ENCODE data around the gene ERVW-1. TPM values are rescaled to one million over a fixed set of nuclear protein-coding genes. Genes with fewer than 3 reads are reported as not detected.
A peak's percentile ranks its signal among the peaks of the same experiment; 100 is the strongest.

The ERVW-1 gene
- total and polyA plus RNA-seq, 3 experiments from 2014 or later = not detected

GRCh38 chr7:92466682-92467081 lies 11.1 kb downstream of the ERVW-1 start:
- DNase-seq = no peak
- H3K27me3 Mint-ChIP-seq = no peaks in the 10 kb centered on the region
- no peaks in the 10 kb centered on the region for H3K27me3 ChIP-seq (ENCODE audit: insufficient read depth, low read length, poor library complexity, severe bottlenecking)
- H3K4me1 ChIP-seq (ENCODE audit: insufficient read depth, low read length) = no peaks in the 10 kb centered on the region
- no peak overlapping the region for H3K4me3 Mint-ChIP-seq
- no peak overlapping the region for H3K4me3 ChIP-seq (ENCODE audit: low read length)
- peaks cover 0 to 7% (median 3%) of the 10 kb centered on the region in 5 donors for H3K9me3 Mint-ChIP-seq
- peaks cover 0 to under 1% (median 0%) of the 10 kb centered on the region in 3 donors for H3K4me1 Mint-ChIP-seq
- H3K27ac ChIP-seq (ENCODE audit: low read depth, low read length) = no peak overlapping the region
- peaks cover 9 to 15% (median 10%) of the 10 kb centered on the region in 3 donors for H3K36me3 Mint-ChIP-seq
- ChIA-PET CTCF (no interaction called here), POLR2A (no interaction called here)
- no peaks in the 10 kb centered on the region for H3K36me3 ChIP-seq (ENCODE audit: insufficient read depth, low read length)
- no peak overlapping the region for H3K27ac Mint-ChIP-seq
- H3K9me3 ChIP-seq (ENCODE audit: low read length) = no peaks in the 10 kb centered on the region

- Histone ChIP-seq H3K4me3 (ENCODE audit: low read length) (no peak overlapping the region), H3K9me3 (ENCODE audit: low read length) (no peaks in the 10 kb centered on the region), H3K27ac (ENCODE audit: low read depth, low read length) (no peak overlapping the region), H3K4me1 (ENCODE audit: insufficient read depth, low read length) (no peaks in the 10 kb centered on the region), H3K36me3 (ENCODE audit: insufficient read depth, low read length) (no peaks in the 10 kb centered on the region), H3K27me3 (ENCODE audit: insufficient read depth, low read length, poor library complexity, severe bottlenecking) (no peaks in the 10 kb centered on the region)
- Mint-ChIP-seq H3K27ac (peak overlapping the region in 1 of 8 donors; percentile 4), H3K4me1 (peaks cover 0 to 2% (median 0%) of the 10 kb centered on the region in 3 donors), H3K36me3 (peaks cover 10 to 15% (median 13%) of the 10 kb centered on the region in 3 donors), H3K27me3 (no peaks in the 10 kb centered on the region), H3K9me3 (peaks cover 0 to 7% (median 3%) of the 10 kb centered on the region in 5 donors), H3K4me3 (no peak overlapping the region)
- POLR2A ChIA-PET = no interaction called here
- DNase-seq = no peak
- CTCF ChIA-PET = no interaction called here
These were observed 13.2 kb downstream of the ERVW-1 start for GRCh38 chr7:92464515-92464914.

GRCh38 chr7:92462560-92462959 lies 15.2 kb downstream of the ERVW-1 start:
- ChIA-PET CTCF (no interaction called here), POLR2A (no interaction called here)
- H3K36me3 Mint-ChIP-seq = peaks cover 2 to 18% (median 8%) of the 10 kb centered on the region in 3 donors
- Histone ChIP-seq H3K36me3 (ENCODE audit: insufficient read depth, low read length) (no peaks in the 10 kb centered on the region), H3K9me3 (ENCODE audit: low read length) (no peaks in the 10 kb centered on the region), H3K4me3 (ENCODE audit: low read length) (no peak overlapping the region), H3K27ac (ENCODE audit: low read depth, low read length) (no peak overlapping the region), H3K27me3 (ENCODE audit: insufficient read depth, low read length, poor library complexity, severe bottlenecking) (no peaks in the 10 kb centered on the region), H3K4me1 (ENCODE audit: insufficient read depth, low read length) (no peaks in the 10 kb centered on the region)
- H3K27me3 Mint-ChIP-seq = no peaks in the 10 kb centered on the region
- no peak overlapping the region for H3K4me3 Mint-ChIP-seq
- peaks cover 0 to 2% (median 0%) of the 10 kb centered on the region in 3 donors for H3K4me1 Mint-ChIP-seq
- H3K9me3 Mint-ChIP-seq = peaks cover 0 to 3% (median 0%) of the 10 kb centered on the region in 5 donors
- DNase-seq = no peak
- peak overlapping the region in 1 of 8 donors; percentile 38 for H3K27ac Mint-ChIP-seq

GRCh38 chr7:92461027-92462003 lies 16.4 kb downstream of the ERVW-1 start:
- Histone ChIP-seq H3K9me3 (ENCODE audit: low read length) (no peaks in the 10 kb centered on the region), H3K4me3 (ENCODE audit: low read length) (no peak overlapping the region), H3K27ac (ENCODE audit: low read depth, low read length) (no peak overlapping the region), H3K4me1 (ENCODE audit: insufficient read depth, low read length) (no peaks in the 10 kb centered on the region), H3K36me3 (ENCODE audit: insufficient read depth, low read length) (peaks cover 4% of the 10 kb centered on the region), H3K27me3 (ENCODE audit: insufficient read depth, low read length, poor library complexity, severe bottlenecking) (no peaks in the 10 kb centered on the region)
- Mint-ChIP-seq H3K4me3 (no peak overlapping the region), H3K27me3 (no peaks in the 10 kb centered on the region), H3K36me3 (peaks cover 0 to 22% (median 6%) of the 10 kb centered on the region in 3 donors), H3K4me1 (peaks cover 0 to 2% (median 0%) of the 10 kb centered on the region in 3 donors), H3K9me3 (no peaks in the 10 kb centered on the region), H3K27ac (peak overlapping the region in 1 of 8 donors; percentile 50)
- POLR2A ChIA-PET = interaction anchor here (1.0 kb wide), 1 partner anchor 13 kb away, joined by 3 read pairs; no protein-coding TSS in a partner anchor
- DNase-seq = peak in 1 of 5 donors; percentile 18
- CTCF ChIA-PET = interaction anchor here (0.9 to 2.7 kb wide), 7 partner anchors 11 to 772 kb away, joined by 3 to 19 read pairs (median 4); partner anchors contain the start of genes GATAD1 and VPS50

- ChIA-PET POLR2A (no interaction called here), CTCF (interaction anchor here (0.9 to 2.7 kb wide), 5 partner anchors 10 to 772 kb away, joined by 3 to 19 read pairs (median 4); partner anchors contain the start of genes GATAD1 and VPS50)
- H3K27me3 ChIP-seq (ENCODE audit: insufficient read depth, low read length, poor library complexity, severe bottlenecking) = no peaks in the 10 kb centered on the region
These were observed 17.2 kb downstream of the ERVW-1 start for GRCh38 chr7:92460510-92460909.

GRCh38 chr7:92460109-92460508 lies 17.6 kb downstream of the ERVW-1 start:
- Histone ChIP-seq H3K9me3 (ENCODE audit: low read length) (no peaks in the 10 kb centered on the region), H3K36me3 (ENCODE audit: insufficient read depth, low read length) (peaks cover 5% of the 10 kb centered on the region), H3K4me1 (ENCODE audit: insufficient read depth, low read length) (no peaks in the 10 kb centered on the region), H3K4me3 (ENCODE audit: low read length) (no peak overlapping the region), H3K27ac (ENCODE audit: low read depth, low read length) (no peak overlapping the region), H3K27me3 (ENCODE audit: insufficient read depth, low read length, poor library complexity, severe bottlenecking) (no peaks in the 10 kb centered on the region)
- Mint-ChIP-seq H3K36me3 (peaks cover 0 to 30% (median 8%) of the 10 kb centered on the region in 3 donors), H3K4me3 (no peak overlapping the region), H3K27ac (no peak overlapping the region), H3K9me3 (no peaks in the 10 kb centered on the region), H3K4me1 (peaks cover 0 to 2% (median 0%) of the 10 kb centered on the region in 3 donors), H3K27me3 (no peaks in the 10 kb centered on the region)
- DNase-seq = no peak
- CTCF ChIA-PET = interaction anchor here (0.9 to 2.7 kb wide), 4 partner anchors 12 to 773 kb away, joined by 3 to 19 read pairs (median 8); partner anchors contain the start of genes GATAD1 and VPS50
- POLR2A ChIA-PET = no interaction called here

More at GRCh38 chr7:92460510-92460909, 17.2 kb downstream of the ERVW-1 start:
- DNase-seq = no peak
- Histone ChIP-seq H3K4me3 (ENCODE audit: low read length) (no peak overlapping the region), H3K27ac (ENCODE audit: low read depth, low read length) (no peak overlapping the region), H3K36me3 (ENCODE audit: insufficient read depth, low read length) (peaks cover 5% of the 10 kb centered on the region), H3K4me1 (ENCODE audit: insufficient read depth, low read length) (no peaks in the 10 kb centered on the region), H3K9me3 (ENCODE audit: low read length) (no peaks in the 10 kb centered on the region)
- H3K27ac Mint-ChIP-seq = no peak overlapping the region
- no peaks in the 10 kb centered on the region for H3K9me3 Mint-ChIP-seq
- peaks cover 0 to 29% (median 8%) of the 10 kb centered on the region in 3 donors for H3K36me3 Mint-ChIP-seq
- peaks cover 0 to 2% (median 0%) of the 10 kb centered on the region in 3 donors for H3K4me1 Mint-ChIP-seq
- H3K27me3 Mint-ChIP-seq = no peaks in the 10 kb centered on the region
- no peak overlapping the region for H3K4me3 Mint-ChIP-seq

GRCh38 chr7:92456236-92456635 lies 21.5 kb downstream of the ERVW-1 start:
- Mint-ChIP-seq H3K27ac (peak overlapping the region in 1 of 8 donors; percentile 40), H3K9me3 (no peaks in the 10 kb centered on the region), H3K4me1 (no peaks in the 10 kb centered on the region), H3K4me3 (no peak overlapping the region), H3K27me3 (no peaks in the 10 kb centered on the region), H3K36me3 (peaks cover 5 to 51% (median 16%) of the 10 kb centered on the region in 3 donors)
- DNase-seq = no peak
- Histone ChIP-seq H3K27ac (ENCODE audit: low read depth, low read length) (no peak overlapping the region), H3K27me3 (ENCODE audit: insufficient read depth, low read length, poor library complexity, severe bottlenecking) (no peaks in the 10 kb centered on the region), H3K9me3 (ENCODE audit: low read length) (no peaks in the 10 kb centered on the region), H3K4me1 (ENCODE audit: insufficient read depth, low read length) (no peaks in the 10 kb centered on the region), H3K4me3 (ENCODE audit: low read length) (no peak overlapping the region), H3K36me3 (ENCODE audit: insufficient read depth, low read length) (peaks cover 13% of the 10 kb centered on the region)
- ChIA-PET CTCF (interaction anchor here (1.6 kb wide), 1 partner anchor 11 kb away, joined by 3 read pairs; no protein-coding TSS in a partner anchor), POLR2A (no interaction called here)

GRCh38 chr7:92451645-92452044 lies 26.1 kb downstream of the ERVW-1 start:
- CTCF ChIA-PET = no interaction called here

More at GRCh38 chr7:92451645-92452044, 26.1 kb downstream of the ERVW-1 start:
- Mint-ChIP-seq H3K4me1 (peaks cover 11 to 22% (median 13%) of the 10 kb centered on the region in 3 donors), H3K9me3 (no peaks in the 10 kb centered on the region), H3K36me3 (peaks cover 5 to 60% (median 17%) of the 10 kb centered on the region in 3 donors), H3K4me3 (no peak overlapping the region), H3K27ac (no peak overlapping the region), H3K27me3 (no peaks in the 10 kb centered on the region)
- Histone ChIP-seq H3K4me3 (ENCODE audit: low read length) (no peak overlapping the region), H3K36me3 (ENCODE audit: insufficient read depth, low read length) (peaks cover 13% of the 10 kb centered on the region), H3K27ac (ENCODE audit: low read depth, low read length) (no peak overlapping the region), H3K9me3 (ENCODE audit: low read length) (no peaks in the 10 kb centered on the region), H3K27me3 (ENCODE audit: insufficient read depth, low read length, poor library complexity, severe bottlenecking) (no peaks in the 10 kb centered on the region), H3K4me1 (ENCODE audit: insufficient read depth, low read length) (peaks cover 13% of the 10 kb centered on the region)
- no peak for DNase-seq
- POLR2A ChIA-PET = no interaction called here
